Mesenchymal stem cell (in vitro differentiated cells and primary cell): ENCODE data around the gene BCL2.

ENCODE experiments used
- DNase-seq: peaks from one replicate; pipeline ENCODE4 v3.0.0-alpha.2; 2013
- H2AFZ ChIP-seq: one replicate; pipeline ENCODE4 v1.6.1; 2013; ENCODE audit warnings: low read depth, mild to moderate bottlenecking, control low read depth, inconsistent platforms, low read length, moderate library complexity
- H2AK5ac ChIP-seq: 2 replicates; pipeline ENCODE4 v1.6.1; 2013; ENCODE audit warnings: low read length, moderate library complexity, mild to moderate bottlenecking, inconsistent platforms; ENCODE audit not compliant: severe bottlenecking
- H2BK120ac ChIP-seq: one replicate; pipeline ENCODE4 v1.6.1; 2013; ENCODE audit warnings: low read depth, mild to moderate bottlenecking, inconsistent platforms, low read length, moderate library complexity
- H2BK12ac ChIP-seq, 2 experiments: one replicate each; pipeline ENCODE4 v1.6.1; 2013; ENCODE audit warnings: inconsistent platforms in 2 of 2, low read length in 2 of 2, mild to moderate bottlenecking in 2 of 2, moderate library complexity in 2 of 2, control low read depth in 1 of 2
- H2BK15ac ChIP-seq: one replicate; pipeline ENCODE4 v1.6.1; 2013; ENCODE audit warnings: mild to moderate bottlenecking, low read depth, inconsistent platforms; ENCODE audit not compliant: poor library complexity, severe bottlenecking
- H2BK5ac ChIP-seq: 2 replicates; pipeline ENCODE4 v1.6.1; 2013; ENCODE audit warnings: low read depth, mild to moderate bottlenecking, low read length, control low read depth, inconsistent platforms; ENCODE audit not compliant: poor library complexity, severe bottlenecking
- H3K14ac ChIP-seq, 2 experiments: one replicate each; pipeline ENCODE4 v1.6.1; 2013; ENCODE audit warnings: inconsistent platforms in 2 of 2, low read length in 2 of 2, control low read depth in 1 of 2, mild to moderate bottlenecking in 1 of 2, moderate library complexity in 1 of 2
- H3K18ac ChIP-seq, 2 experiments: one replicate each; pipeline ENCODE4 v1.6.1; 2013; ENCODE audit warnings: inconsistent platforms in 2 of 2, low read length in 2 of 2, control low read depth in 1 of 2, low read depth in 1 of 2, mild to moderate bottlenecking in 1 of 2
- H3K23ac ChIP-seq, 2 experiments: one replicate each; pipeline ENCODE4 v1.6.1; 2013; ENCODE audit warnings: inconsistent platforms in 2 of 2, low read length in 2 of 2, mild to moderate bottlenecking in 2 of 2, moderate library complexity in 2 of 2, control low read depth in 1 of 2
- H3K27ac ChIP-seq: 2 replicates; pipeline ENCODE4 v1.5.1; 2013; ENCODE audit warnings: mild to moderate bottlenecking, moderate library complexity, low read length, control low read depth, inconsistent platforms; ENCODE audit not compliant: poor library complexity, severe bottlenecking
- H3K27me3 ChIP-seq, 2 experiments: 2 replicates each; pipeline versions ENCODE4 v1.6.1 to v1.7.0; 2013; ENCODE audit warnings: low read length in 2 of 2, mild to moderate bottlenecking in 2 of 2, moderate library complexity in 2 of 2, control low read depth in 1 of 2, inconsistent platforms in 1 of 2; ENCODE audit not compliant: control insufficient read depth in 1 of 2, insufficient read depth in 1 of 2
- H3K36me3 ChIP-seq, 2 experiments: 2 replicates each; pipeline versions ENCODE4 v1.6.1 to v1.7.0; 2013; ENCODE audit warnings: low read length in 2 of 2, control low read depth in 1 of 2, inconsistent platforms in 1 of 2, low read depth in 1 of 2, mild to moderate bottlenecking in 1 of 2; ENCODE audit not compliant: insufficient read depth in 2 of 2, control insufficient read depth in 1 of 2
- H3K4ac ChIP-seq, 2 experiments: one replicate each; pipeline ENCODE4 v1.6.1; 2013; ENCODE audit warnings: inconsistent platforms in 2 of 2, low read length in 2 of 2, mild to moderate bottlenecking in 2 of 2, moderate library complexity in 2 of 2, control low read depth in 1 of 2, low read depth in 1 of 2
- H3K4me1 ChIP-seq: 2 replicates; pipeline ENCODE4 v1.6.1; 2013; ENCODE audit warnings: low read depth, low read length, control low read depth; ENCODE audit not compliant: control insufficient read depth, insufficient read depth
- H3K4me2 ChIP-seq: 2 replicates; pipeline ENCODE4 v1.6.1; 2013; ENCODE audit warnings: low read length, mild to moderate bottlenecking, inconsistent platforms; ENCODE audit not compliant: poor library complexity, severe bottlenecking
- H3K4me3 ChIP-seq, 2 experiments: 2 replicates each; pipeline versions ENCODE4 v1.5.1 to v1.7.0; 2013; ENCODE audit warnings: low read length in 2 of 2, mild to moderate bottlenecking in 2 of 2, control low read depth in 1 of 2, low read depth in 1 of 2; ENCODE audit not compliant: insufficient read depth in 1 of 2
- H3K79me1 ChIP-seq: replicated peaks from 2 replicates; pipeline ENCODE4 v1.6.1; 2013; ENCODE audit warnings: mild to moderate bottlenecking, control low read depth, low read length, inconsistent platforms; ENCODE audit not compliant: poor library complexity, severe bottlenecking
- H3K9ac ChIP-seq: 2 replicates; pipeline ENCODE4 v1.7.0; 2013; ENCODE audit warnings: mild to moderate bottlenecking, low read length, moderate library complexity
- H3K9me3 ChIP-seq: 2 replicates; pipeline ENCODE4 v1.7.0; 2013; ENCODE audit warnings: mild to moderate bottlenecking, low read length; ENCODE audit not compliant: control insufficient read depth
- H4K8ac ChIP-seq: one replicate; pipeline ENCODE4 v1.6.1; 2013; ENCODE audit warnings: inconsistent platforms, mild to moderate bottlenecking, low read length, moderate library complexity
- H4K91ac ChIP-seq: one replicate; pipeline ENCODE4 v1.6.1; 2013; ENCODE audit warnings: mild to moderate bottlenecking, low read length, inconsistent platforms
- WGBS: methylation state at CpG from one replicate; pipeline ENCODE4 v1.1.7; 2013; ENCODE audit warnings: mixed read lengths; 5-methylcytosine and 5-hydroxymethylcytosine counted together

The BCL2 gene

GRCh38 chr18:63216516-63217311, 102.9 kb downstream of the BCL2 start:
- no peak overlapping the region for H3K4me3 ChIP-seq
- no peaks in the 10 kb centered on the region for H3K36me3 ChIP-seq
- no peak overlapping the region for H4K91ac ChIP-seq
- H4K8ac ChIP-seq: peak overlapping the region; percentile 55
- H3K4me2 ChIP-seq: no peak overlapping the region
- 77% methylated on average over 2 of the region's 9 CpGs for WGBS
- no peak overlapping the region for H3K23ac ChIP-seq
- no peak overlapping the region for H2BK120ac ChIP-seq
- no peak overlapping the region for H2AK5ac ChIP-seq
- H2BK12ac ChIP-seq: no peak overlapping the region
- H3K27me3 ChIP-seq: no peaks in the 10 kb centered on the region
- H3K4me1 ChIP-seq: peaks cover 1% of the 10 kb centered on the region
- H2AFZ ChIP-seq: no peak overlapping the region
- H2BK15ac ChIP-seq: no peak overlapping the region
- no peaks in the 10 kb centered on the region for H3K9me3 ChIP-seq
- no peak overlapping the region for H3K14ac ChIP-seq
- no peak overlapping the region for H3K27ac ChIP-seq
- H3K4ac ChIP-seq: no peak overlapping the region
- DNase-seq: peak; percentile 16
- H2BK5ac ChIP-seq: no peak overlapping the region
- peak overlapping the region in 1 of 2 experiments; percentile 30 for H3K18ac ChIP-seq
- H3K79me1 ChIP-seq: no peaks in the 10 kb centered on the region
- H3K9ac ChIP-seq: no peak overlapping the region

- H3K9me3 ChIP-seq: no peaks in the 10 kb centered on the region
These were observed 105.5 kb downstream of the BCL2 start for GRCh38 chr18:63213936-63214671.

GRCh38 chr18:63213331-63213900, 106.2 kb downstream of the BCL2 start:
- Histone ChIP-seq H3K4me1 (no peaks in the 10 kb centered on the region), H3K18ac (no peak overlapping the region), H2BK120ac (no peak overlapping the region), H2AK5ac (no peak overlapping the region), H3K4ac (no peak overlapping the region), H4K91ac (no peak overlapping the region), H3K27ac (no peak overlapping the region), H3K27me3 (no peaks in the 10 kb centered on the region), H3K9ac (no peak overlapping the region), H2BK15ac (no peak overlapping the region), H3K9me3 (no peaks in the 10 kb centered on the region), H3K4me3 (no peak overlapping the region), H3K23ac (no peak overlapping the region), H2BK5ac (no peak overlapping the region), H2AFZ (no peak overlapping the region), H3K4me2 (no peak overlapping the region), H2BK12ac (no peak overlapping the region), H4K8ac (no peak overlapping the region), H3K79me1 (no peaks in the 10 kb centered on the region), H3K36me3 (no peaks in the 10 kb centered on the region), H3K14ac (no peak overlapping the region)
- 74% methylated on average over 6 of the region's 6 CpGs for WGBS
- DNase-seq: peak; percentile 13

More at GRCh38 chr18:63213936-63214671, 105.5 kb downstream of the BCL2 start:
- H2BK15ac ChIP-seq: no peak overlapping the region
- no peak overlapping the region for H2AFZ ChIP-seq
- no peak overlapping the region for H3K4me3 ChIP-seq
- WGBS: 86% methylated on average over 5 of the region's 8 CpGs
- no peak overlapping the region for H2AK5ac ChIP-seq
- H3K23ac ChIP-seq: no peak overlapping the region
- H3K4me1 ChIP-seq: peaks cover 1% of the 10 kb centered on the region
- no peak overlapping the region for H3K27ac ChIP-seq
- no peak overlapping the region for H2BK120ac ChIP-seq
- no peak overlapping the region for H4K8ac ChIP-seq
- no peak for DNase-seq
- no peak overlapping the region for H3K9ac ChIP-seq
- H3K14ac ChIP-seq: no peak overlapping the region
- peak overlapping the region in 1 of 2 experiments; percentile 44 for H3K18ac ChIP-seq
- H3K36me3 ChIP-seq: no peaks in the 10 kb centered on the region
- H2BK5ac ChIP-seq: no peak overlapping the region
- no peak overlapping the region for H3K4me2 ChIP-seq
- H3K27me3 ChIP-seq: no peaks in the 10 kb centered on the region
- H3K4ac ChIP-seq: no peak overlapping the region
- peak overlapping the region; percentile 7 for H4K91ac ChIP-seq
- H2BK12ac ChIP-seq: peak overlapping the region in 1 of 2 experiments; percentile 28
- no peaks in the 10 kb centered on the region for H3K79me1 ChIP-seq

- no peak for DNase-seq
These were observed 109.0 kb downstream of the BCL2 start for GRCh38 chr18:63210521-63210920.

More at GRCh38 chr18:63210521-63210920, 109.0 kb downstream of the BCL2 start:
- Histone ChIP-seq H3K23ac (no peak overlapping the region), H3K9ac (no peak overlapping the region), H3K4me3 (no peak overlapping the region), H2AFZ (no peak overlapping the region), H3K4me1 (no peaks in the 10 kb centered on the region), H3K14ac (no peak overlapping the region), H2BK120ac (no peak overlapping the region), H4K91ac (no peak overlapping the region), H3K4ac (no peak overlapping the region), H2BK15ac (no peak overlapping the region), H2BK5ac (no peak overlapping the region), H3K27ac (no peak overlapping the region), H3K18ac (no peak overlapping the region), H3K79me1 (no peaks in the 10 kb centered on the region), H3K36me3 (no peaks in the 10 kb centered on the region), H3K9me3 (no peaks in the 10 kb centered on the region), H2AK5ac (no peak overlapping the region), H3K27me3 (peaks cover 0 to 4% of the 10 kb centered on the region in 2 experiments), H2BK12ac (no peak overlapping the region), H3K4me2 (no peak overlapping the region), H4K8ac (no peak overlapping the region)
- WGBS: 92% methylated on average over 1 of the region's 3 CpGs
